HUES48 (cell line): ENCODE results near the gene SEMA4D.
A peak's percentile ranks its signal among the peaks of the same experiment; 100 is the strongest.
"Not testable (repeated sequence)": the region's sequence is repeated elsewhere in the genome, so short reads cannot be mapped to it uniquely, and the experiment has no call there.

ENCODE experiments used
- H3K27ac ChIP-seq: one replicate; pipeline ENCODE4 v1.7.0; 2013; ENCODE audit warnings: low read depth, low read length, inconsistent platforms
- H3K27me3 ChIP-seq: 2 replicates; pipeline ENCODE4 v1.6.1; 2013; ENCODE audit warnings: mild to moderate bottlenecking, low read length; ENCODE audit not compliant: control insufficient read depth, insufficient read depth
- H3K36me3 ChIP-seq: 2 replicates; pipeline ENCODE4 v1.6.1; 2013; ENCODE audit warnings: low read length; ENCODE audit not compliant: control insufficient read depth, insufficient read depth
- H3K4me1 ChIP-seq: 2 replicates; pipeline ENCODE4 v1.6.1; 2013; ENCODE audit warnings: mild to moderate bottlenecking, low read length; ENCODE audit not compliant: control insufficient read depth, insufficient read depth
- H3K4me3 ChIP-seq: 2 replicates; pipeline ENCODE4 v1.5.1; 2013; ENCODE audit warnings: mild to moderate bottlenecking, low read depth, low read length
- H3K9ac ChIP-seq: 2 replicates; pipeline ENCODE4 v1.6.1; 2013; ENCODE audit warnings: mild to moderate bottlenecking, low read depth, low read length, moderate library complexity
- H3K9me3 ChIP-seq: 2 replicates; pipeline ENCODE4 v1.6.1; 2013; ENCODE audit warnings: low read length; ENCODE audit not compliant: control insufficient read depth, insufficient read depth

Gene SEMA4D

DNA sequence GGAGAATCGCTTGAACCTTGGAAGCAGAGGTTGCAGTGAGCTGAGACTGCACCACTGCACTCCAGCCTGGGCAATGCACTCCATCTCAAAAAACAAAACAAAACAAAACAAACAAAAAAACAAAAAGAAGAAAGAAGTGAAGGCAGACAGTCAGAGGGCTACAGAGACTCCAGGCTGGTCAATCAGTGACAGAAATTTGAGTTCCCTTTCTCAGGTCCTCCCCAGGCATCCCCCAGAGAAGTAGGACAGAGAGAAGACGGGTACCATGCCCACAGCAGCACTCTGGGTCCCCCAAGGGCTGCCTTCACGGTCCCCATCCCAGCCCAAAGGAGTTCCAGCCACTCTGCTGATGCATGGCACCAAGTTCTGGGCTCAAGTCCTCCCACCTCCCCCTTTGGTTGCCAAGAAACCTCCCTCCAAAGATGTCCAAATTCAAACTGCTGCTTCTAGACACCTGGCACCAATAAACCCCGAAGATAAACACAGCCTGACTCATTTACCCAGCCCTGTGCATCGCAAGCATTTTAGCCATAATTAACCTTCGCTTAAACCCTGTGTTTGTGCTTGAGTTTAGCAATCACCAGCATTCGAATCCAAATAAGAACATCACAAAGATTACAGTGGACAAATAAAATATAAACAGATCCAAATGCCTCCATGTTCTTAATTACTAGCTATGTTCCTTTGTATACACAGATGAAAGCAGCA is 24.0 kb downstream of the SEMA4D start:
- Histone ChIP-seq H3K27me3 (no peaks in the 10 kb centered on the region), H3K9me3 (no peaks in the 10 kb centered on the region), H3K27ac (no peak overlapping the region), H3K9ac (no peak overlapping the region), H3K36me3 (peaks cover 2% of the 10 kb centered on the region; the same call in 1 of the 2 replicates), H3K4me1 (peaks cover 29% of the 10 kb centered on the region), H3K4me3 (no peak overlapping the region)

DNA sequence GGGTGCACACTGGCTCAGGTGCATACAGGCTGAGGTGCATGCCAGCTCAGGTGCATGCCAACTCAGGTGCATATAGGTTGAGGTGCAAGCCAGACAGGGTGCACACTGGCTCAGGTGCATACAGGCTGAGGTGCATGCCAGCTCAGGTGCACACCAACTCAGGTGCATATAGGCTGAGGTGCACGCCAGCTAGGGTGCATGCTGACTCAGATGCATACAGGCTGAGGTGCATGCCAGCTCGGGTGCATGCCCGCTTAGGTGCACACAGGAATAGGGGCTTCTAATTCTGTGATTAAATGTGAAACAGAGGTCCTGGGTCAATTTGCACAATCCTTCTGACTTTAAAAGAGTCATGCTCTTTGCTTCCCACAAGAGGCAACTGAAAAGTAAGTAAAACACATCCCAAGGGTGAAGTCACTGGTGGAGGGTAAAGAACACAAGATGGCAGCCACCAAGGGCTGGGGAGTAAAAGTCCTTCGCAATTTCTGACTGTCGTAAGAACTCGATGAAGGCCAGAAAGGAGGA is 26.1 kb downstream of the SEMA4D start:
- H3K9ac ChIP-seq, H3K27me3 ChIP-seq, H3K27ac ChIP-seq, H3K4me3 ChIP-seq, H3K9me3 ChIP-seq, H3K36me3 ChIP-seq: not testable (repeated sequence)
- H3K4me1 ChIP-seq: peaks cover 38% of the 10 kb centered on the region

DNA sequence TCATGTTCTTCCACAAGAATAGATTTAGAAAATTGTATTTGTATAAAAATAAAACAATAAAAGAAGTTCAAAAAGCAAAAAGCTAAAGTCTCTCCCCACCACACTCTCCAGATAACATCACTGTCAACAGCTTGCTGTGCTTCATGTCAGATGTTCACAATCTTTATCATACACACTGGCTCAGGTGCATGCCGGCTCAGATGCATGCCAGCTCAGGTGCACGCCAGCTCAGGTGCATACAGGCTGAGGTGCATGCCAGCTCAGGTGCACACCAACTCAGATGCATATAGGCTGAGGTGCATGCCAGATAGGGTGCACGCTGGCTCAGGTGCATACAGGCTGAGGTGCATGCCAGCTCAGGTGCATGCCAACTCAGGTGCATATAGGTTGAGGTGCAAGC is 26.5 kb downstream of the SEMA4D start:
- H3K27me3 ChIP-seq: no peaks in the 10 kb centered on the region
- no peaks in the 10 kb centered on the region for H3K9me3 ChIP-seq
- H3K27ac ChIP-seq: no peak overlapping the region
- H3K9ac ChIP-seq: no peak overlapping the region
- no peaks in the 10 kb centered on the region for H3K36me3 ChIP-seq
- H3K4me3 ChIP-seq: no peak overlapping the region
- H3K4me1 ChIP-seq: peaks cover 38% of the 10 kb centered on the region

GRCh38 chr9:89470224-89470839 is 27.6 kb downstream of the SEMA4D start:
- Histone ChIP-seq H3K9me3 (no peaks in the 10 kb centered on the region), H3K36me3 (no peaks in the 10 kb centered on the region), H3K4me1 (peaks cover 49% of the 10 kb centered on the region), H3K27me3 (no peaks in the 10 kb centered on the region), H3K27ac (peak overlapping the region; percentile 11), H3K4me3 (no peak overlapping the region; the same call in 1 of the 2 replicates), H3K9ac (no peak overlapping the region)

DNA sequence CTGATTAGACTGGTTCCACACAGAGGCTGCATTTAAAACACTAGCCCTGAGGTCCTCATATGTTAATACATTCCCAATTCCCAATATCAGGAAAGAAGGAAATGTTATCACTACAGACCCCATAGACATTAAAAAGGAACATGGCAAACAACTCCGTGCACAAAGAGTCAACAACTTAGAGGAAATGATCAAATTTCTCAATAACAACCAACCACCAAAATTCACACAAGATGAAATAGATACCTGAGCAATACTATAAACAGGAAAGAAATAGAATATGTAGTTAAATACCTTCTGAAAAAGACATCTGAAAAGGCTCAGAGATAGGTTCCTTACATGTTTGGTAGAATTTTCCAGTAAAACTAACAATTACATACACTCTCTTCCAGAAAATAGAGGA is 28.9 kb downstream of the SEMA4D start:
- no peaks in the 10 kb centered on the region for H3K27me3 ChIP-seq
- no peak overlapping the region for H3K4me3 ChIP-seq
- H3K4me1 ChIP-seq: peaks cover 59% of the 10 kb centered on the region
- no peaks in the 10 kb centered on the region for H3K9me3 ChIP-seq
- no peak overlapping the region; the same call in 1 of the 2 replicates for H3K9ac ChIP-seq
- H3K27ac ChIP-seq: no peak overlapping the region
- no peaks in the 10 kb centered on the region for H3K36me3 ChIP-seq

- H3K27ac ChIP-seq: no peak overlapping the region
- peaks cover 59% of the 10 kb centered on the region for H3K4me1 ChIP-seq
- no peaks in the 10 kb centered on the region for H3K36me3 ChIP-seq
- no peaks in the 10 kb centered on the region for H3K9me3 ChIP-seq
- no peak overlapping the region; the same call in 1 of the 2 replicates for H3K9ac ChIP-seq
- no peaks in the 10 kb centered on the region for H3K27me3 ChIP-seq
- H3K4me3 ChIP-seq: no peak overlapping the region
Measured at GRCh38 chr9:89468281-89468960, 29.5 kb downstream of the SEMA4D start.

DNA sequence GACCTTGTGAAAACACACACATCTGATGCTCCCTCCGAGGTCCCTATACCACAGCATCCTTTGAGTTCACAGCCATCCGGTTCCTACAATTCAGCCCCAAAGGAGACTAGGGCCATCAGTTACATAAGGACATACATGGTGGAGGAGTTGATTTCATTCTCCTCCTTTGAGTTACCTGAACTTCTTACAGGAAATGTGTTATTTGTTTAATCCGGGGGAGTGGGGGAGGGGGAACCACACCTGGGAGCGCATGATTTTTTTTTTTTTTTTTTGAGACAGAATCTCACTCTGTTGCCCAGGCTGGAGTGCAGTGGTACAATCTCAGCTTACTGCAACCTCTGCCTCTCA is 30.7 kb downstream of the SEMA4D start:
- no peak overlapping the region for H3K27ac ChIP-seq
- H3K27me3 ChIP-seq: no peaks in the 10 kb centered on the region
- no peak overlapping the region for H3K4me3 ChIP-seq
- peaks cover 59% of the 10 kb centered on the region for H3K4me1 ChIP-seq
- H3K9ac ChIP-seq: no peak overlapping the region
- H3K9me3 ChIP-seq: no peaks in the 10 kb centered on the region
- H3K36me3 ChIP-seq: no peaks in the 10 kb centered on the region

DNA sequence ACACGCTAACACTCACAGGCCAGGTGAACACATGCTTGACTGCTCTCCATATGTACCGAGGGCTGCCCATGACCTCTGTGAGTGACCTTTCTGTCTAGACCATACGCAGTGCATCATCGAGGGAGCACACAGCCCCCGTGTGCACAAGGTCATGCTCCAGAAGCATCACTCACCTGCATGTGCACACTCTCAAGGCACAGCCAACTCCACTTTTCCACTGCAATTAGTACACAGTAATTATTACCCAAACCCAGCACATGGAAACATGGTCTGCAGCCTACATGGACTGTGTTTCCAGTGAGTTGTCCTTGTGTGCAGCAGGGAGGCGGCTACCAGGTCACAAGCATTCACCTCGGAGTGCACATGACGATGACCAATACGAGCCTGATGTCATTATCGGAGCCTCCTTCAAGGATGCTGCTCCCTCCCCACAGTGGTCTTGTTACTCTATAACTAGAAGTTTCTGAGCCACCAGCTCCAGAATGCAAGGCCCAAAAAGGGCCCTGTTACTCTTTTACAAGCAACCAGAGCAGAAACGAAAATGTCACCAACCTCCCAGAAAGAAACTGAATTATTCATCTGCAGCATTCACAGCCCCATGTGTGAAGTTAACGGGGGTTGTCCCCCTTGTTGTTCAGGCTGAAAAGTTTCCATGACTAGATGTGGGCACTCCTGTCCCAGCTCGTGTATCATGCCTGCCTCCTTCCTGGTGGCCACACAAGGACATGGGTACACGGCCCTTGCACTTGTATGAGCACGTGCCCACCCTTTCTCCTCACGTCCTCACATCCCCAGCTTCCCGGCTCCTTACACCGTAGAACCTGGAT is 31.2 kb downstream of the SEMA4D start:
- peaks cover 59% of the 10 kb centered on the region for H3K4me1 ChIP-seq
- H3K4me3 ChIP-seq: no peak overlapping the region
- no peaks in the 10 kb centered on the region for H3K36me3 ChIP-seq

DNA sequence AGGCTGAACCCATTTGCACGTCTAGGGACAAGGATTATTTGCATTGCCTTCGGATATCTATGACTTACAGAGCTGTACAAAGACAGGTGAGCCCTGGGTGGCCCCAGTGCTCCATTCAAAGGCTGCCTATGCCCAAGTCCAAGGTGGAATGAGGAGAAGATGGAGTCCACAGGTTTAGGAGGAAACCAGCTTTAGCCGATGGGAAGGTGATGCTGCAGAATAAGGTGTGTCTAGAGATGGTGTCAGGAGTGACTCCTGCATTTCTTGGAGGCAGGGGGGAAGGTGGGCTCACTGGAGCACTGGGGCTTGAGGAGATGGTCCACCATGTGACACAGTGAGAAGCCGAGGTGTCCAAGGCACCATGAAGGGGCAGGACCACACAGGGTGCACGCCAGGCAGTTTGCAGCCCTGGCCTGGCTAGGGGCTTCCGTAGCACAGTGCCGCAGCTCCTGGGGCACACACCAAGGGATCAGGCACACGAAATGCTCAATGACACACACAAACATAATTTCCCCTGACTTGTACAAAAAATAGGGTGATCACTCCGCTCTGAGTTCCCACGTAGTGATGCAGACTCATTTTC is 32.1 kb downstream of the SEMA4D start:
- Histone ChIP-seq H3K4me1 (peaks cover 60% of the 10 kb centered on the region), H3K4me3 (no peak overlapping the region), H3K9me3 (no peaks in the 10 kb centered on the region)

More for the DNA sequence above, 31.2 kb downstream of the SEMA4D start:
- Histone ChIP-seq H3K27ac (no peak overlapping the region), H3K27me3 (no peaks in the 10 kb centered on the region), H3K9me3 (no peaks in the 10 kb centered on the region), H3K9ac (no peak overlapping the region)

DNA sequence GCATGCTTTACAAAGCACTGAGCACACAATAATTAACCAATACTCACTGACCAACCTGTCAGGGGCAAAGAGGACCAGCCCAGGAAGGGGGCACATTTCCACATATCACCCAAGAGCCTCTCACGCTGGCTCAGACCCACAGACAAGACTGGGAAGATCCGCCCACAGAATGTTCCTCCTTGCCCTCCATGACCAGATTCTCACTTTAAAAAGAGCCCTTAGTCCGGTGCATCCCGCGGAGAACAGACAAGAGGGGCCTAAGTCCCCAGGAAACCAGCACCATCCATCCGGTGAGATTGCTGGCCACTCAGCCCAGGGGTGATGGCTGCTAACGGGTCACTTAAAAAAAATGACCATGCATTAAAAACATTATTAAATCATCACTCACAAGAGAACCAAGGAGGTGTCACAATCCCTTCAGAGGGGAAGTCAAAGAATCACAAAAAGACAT is 32.9 kb downstream of the SEMA4D start:
- no peaks in the 10 kb centered on the region for H3K36me3 ChIP-seq
- peaks cover 59% of the 10 kb centered on the region for H3K4me1 ChIP-seq
- no peaks in the 10 kb centered on the region for H3K27me3 ChIP-seq
- no peak overlapping the region for H3K4me3 ChIP-seq
- no peak overlapping the region for H3K27ac ChIP-seq
- H3K9me3 ChIP-seq: no peaks in the 10 kb centered on the region
- H3K9ac ChIP-seq: no peak overlapping the region

More for the DNA sequence above, 32.1 kb downstream of the SEMA4D start:
- Histone ChIP-seq H3K27me3 (no peaks in the 10 kb centered on the region), H3K36me3 (no peaks in the 10 kb centered on the region), H3K27ac (no peak overlapping the region), H3K9ac (no peak overlapping the region)
